CD4-positive, CD25-positive, alpha-beta regulatory T cell (primary cell): ENCODE measurements around the gene CDON. TPM values are rescaled to one million over a fixed set of nuclear protein-coding genes. Genes with fewer than 3 reads are reported as not detected.

Experiments
- ATAC-seq, 2 donors: fragments of 150-1000 bp; cut with Tn5 transposase; one replicate each; pipeline ENCODE4 v1.10.0; 2021; ENCODE audit warnings: low read depth in 2 of 2, moderate number of reproducible peaks in 2 of 2, moderate library complexity in 1 of 2
- DNase-seq, 3 donors: peaks; one replicate each; pipeline versions ENCODE4 v3.0.0 to v3.0.0-alpha.2; 2012 to 2022; ENCODE audit warnings: mixed read lengths in 1 of 3
- H3K27ac ChIP-seq: one replicate; pipeline ENCODE4 v1.7.0; 2013; ENCODE audit warnings: mild to moderate bottlenecking, low read length; ENCODE audit not compliant: insufficient read depth, poor library complexity, severe bottlenecking
- H3K27me3 ChIP-seq: one replicate; pipeline ENCODE4 v1.7.0; 2013; ENCODE audit warnings: low read length; ENCODE audit not compliant: control insufficient read depth, insufficient read depth
- H3K36me3 ChIP-seq: one replicate; pipeline ENCODE4 v1.7.0; 2013; ENCODE audit warnings: mild to moderate bottlenecking, low read length, moderate library complexity; ENCODE audit not compliant: control insufficient read depth, insufficient read depth
- H3K4me1 ChIP-seq: 2 replicates; pipeline ENCODE4 v1.7.0; 2013; ENCODE audit warnings: mild to moderate bottlenecking, low read length; ENCODE audit not compliant: insufficient read depth, control insufficient read depth, poor library complexity, severe bottlenecking
- H3K4me3 ChIP-seq: one replicate; pipeline ENCODE4 v1.7.0; 2013; ENCODE audit warnings: low read depth, mild to moderate bottlenecking, low read length, moderate library complexity
- H3K9me3 ChIP-seq, 2 experiments: 1 replicate in 1 of 2; 2 replicates in 1 of 2; pipeline ENCODE4 v1.7.0; 2013; ENCODE audit warnings: low read length in 2 of 2, mild to moderate bottlenecking in 1 of 2, moderate library complexity in 1 of 2; ENCODE audit not compliant: control insufficient read depth in 2 of 2
- H3K27ac Mint-ChIP-seq, 3 donors: one replicate each; pipeline ENCODE4 v1.8.0; 2020 to 2022; ENCODE audit warnings: mild to moderate bottlenecking in 3 of 3, mixed read lengths in 3 of 3, moderate library complexity in 2 of 3
- H3K27me3 Mint-ChIP-seq: one replicate; pipeline ENCODE4 v1.8.0; 2022; ENCODE audit warnings: mild to moderate bottlenecking, mixed read lengths
- H3K36me3 Mint-ChIP-seq: one replicate; pipeline ENCODE4 v1.8.0; 2020; ENCODE audit warnings: mixed read lengths
- H3K4me1 Mint-ChIP-seq, 4 donors: one replicate each; pipeline ENCODE4 v1.8.0; 2020 to 2022; ENCODE audit warnings: mixed read lengths in 4 of 4, mild to moderate bottlenecking in 1 of 4
- H3K4me3 Mint-ChIP-seq, 4 donors: one replicate each; pipeline ENCODE4 v1.8.0; 2020 to 2022; ENCODE audit warnings: mild to moderate bottlenecking in 4 of 4, mixed read lengths in 4 of 4, moderate library complexity in 3 of 4
- H3K9me3 Mint-ChIP-seq, 7 donors: one replicate each; pipeline ENCODE4 v1.8.0; 2020 to 2022; ENCODE audit warnings: mixed read lengths in 7 of 7, mild to moderate bottlenecking in 3 of 7, moderate library complexity in 2 of 7
- polyA plus RNA-seq, 4 donors: library from polyadenylated mRNA; unstranded; fragments of 300-500 nt; fragmentation: Illumina TruSeq; gene quantifications; one replicate each; pipeline ENCODE4 v1.2.3, GENCODE V29; 2021
- total RNA-seq: library from RNA; stranded (reverse); gene quantifications from one replicate; pipeline ENCODE4 v1.2.3, GENCODE V29; 2022

The CDON gene
- total and polyA plus RNA-seq, 5 donors from 2014 or later = 0.10 to 2.1 (median 0.87) TPM; not detected in 1

DNA sequence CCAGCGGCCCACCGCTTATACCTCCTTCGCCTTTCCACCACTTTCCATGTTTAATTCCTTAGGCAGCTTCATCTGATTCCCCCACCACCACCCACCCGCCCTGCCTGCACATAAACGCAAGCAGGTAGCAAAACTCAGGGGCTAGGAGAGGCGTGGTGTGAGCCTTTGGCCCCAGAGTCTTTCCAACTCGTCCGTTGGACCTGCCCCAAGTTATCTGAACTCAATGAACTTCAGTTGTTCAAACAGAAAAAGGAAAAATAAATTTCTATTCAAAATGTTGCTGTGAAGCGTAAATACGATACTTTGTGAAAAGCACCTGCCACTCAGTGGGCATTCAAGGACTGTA is 814 bp upstream of the CDON start:
- Mint-ChIP-seq H3K9me3 (peaks cover 0 to 9% (median 0%) of the 10 kb centered on the region in 7 donors), H3K4me1 (peaks cover 0 to 27% (median 8%) of the 10 kb centered on the region in 4 donors), H3K27me3 (peaks cover 41% of the 10 kb centered on the region), H3K4me3 (peak overlapping the region; percentile 87 to 91 (median 90)), H3K36me3 (no peaks in the 10 kb centered on the region), H3K27ac (no peak overlapping the region)
- peak overlapping the region; percentile 32 for H3K4me3 ChIP-seq
- no peaks in the 10 kb centered on the region for H3K9me3 ChIP-seq
- H3K4me1 ChIP-seq = peaks cover 7% of the 10 kb centered on the region
- H3K27me3 ChIP-seq = peaks cover 16% of the 10 kb centered on the region
- H3K36me3 ChIP-seq = no peaks in the 10 kb centered on the region
- H3K27ac ChIP-seq = no peak overlapping the region
- ATAC-seq (no peak), DNase-seq (no peak)

DNA sequence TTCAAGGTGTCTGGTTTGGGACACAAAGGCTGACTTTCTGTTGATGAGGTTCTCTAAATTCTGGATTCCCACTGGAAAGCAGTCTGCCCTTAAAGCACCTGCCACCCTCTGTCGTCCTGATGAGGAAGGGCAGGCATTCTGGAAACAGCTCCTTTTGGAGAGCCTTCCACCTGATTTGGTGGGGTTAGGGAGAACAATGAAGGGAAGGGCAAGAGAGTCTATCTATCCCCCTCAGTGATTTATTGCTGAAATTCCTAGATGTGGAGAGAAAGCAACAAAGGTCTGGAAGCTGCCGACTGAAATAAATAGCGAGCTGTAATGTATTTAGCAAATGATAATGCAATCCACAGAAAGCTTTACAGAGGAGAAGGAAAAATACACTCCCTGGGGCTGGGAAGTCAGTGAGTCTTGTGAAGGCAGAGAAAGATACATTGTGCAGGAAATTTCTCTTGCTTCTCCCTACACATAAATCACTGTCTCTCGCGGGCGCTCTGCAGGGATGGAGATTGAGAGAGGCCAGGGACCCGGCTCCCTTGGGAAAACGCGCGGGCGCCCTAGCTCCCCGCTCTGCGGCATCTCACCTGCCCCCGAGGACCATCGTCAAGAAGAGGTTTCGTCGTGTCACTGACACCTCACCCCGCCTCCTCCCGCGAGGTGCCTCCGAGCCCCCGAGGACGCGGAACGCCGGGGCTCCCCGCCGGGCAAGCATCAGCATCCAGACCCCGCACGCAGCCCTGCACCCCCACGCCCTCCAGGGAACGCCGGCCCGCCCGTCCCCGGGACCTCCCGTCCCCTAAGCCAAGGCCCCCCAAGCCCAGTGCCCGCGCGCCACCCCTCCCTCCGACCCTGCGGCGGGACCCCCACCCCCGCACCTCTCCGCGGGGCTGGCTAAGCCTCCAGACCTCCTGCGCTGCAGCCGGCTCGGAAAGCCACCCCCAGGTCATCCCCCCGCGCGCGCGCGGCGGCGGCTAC is 673 bp downstream of the CDON start:
- peak overlapping the region; percentile 87 to 95 (median 92) for H3K4me3 Mint-ChIP-seq
- peaks cover 19% of the 10 kb centered on the region for H3K27me3 ChIP-seq
- H3K4me3 ChIP-seq = peak overlapping the region; percentile 38
- peaks cover 0 to 9% (median 0%) of the 10 kb centered on the region in 7 donors for H3K9me3 Mint-ChIP-seq
- H3K27ac ChIP-seq = peak overlapping the region; percentile 5
- ATAC-seq = no peak
- H3K36me3 Mint-ChIP-seq = no peaks in the 10 kb centered on the region
- peaks cover 0 to 27% (median 8%) of the 10 kb centered on the region in 4 donors for H3K4me1 Mint-ChIP-seq
- no peaks in the 10 kb centered on the region for H3K36me3 ChIP-seq
- H3K27ac Mint-ChIP-seq = peak overlapping the region in 2 of 3 donors; percentile 18 to 20
- H3K4me1 ChIP-seq = peaks cover 7% of the 10 kb centered on the region
- DNase-seq = peak; percentile 4 to 23 (median 10)
- H3K27me3 Mint-ChIP-seq = peaks cover 42% of the 10 kb centered on the region
- H3K9me3 ChIP-seq = no peaks in the 10 kb centered on the region

DNA sequence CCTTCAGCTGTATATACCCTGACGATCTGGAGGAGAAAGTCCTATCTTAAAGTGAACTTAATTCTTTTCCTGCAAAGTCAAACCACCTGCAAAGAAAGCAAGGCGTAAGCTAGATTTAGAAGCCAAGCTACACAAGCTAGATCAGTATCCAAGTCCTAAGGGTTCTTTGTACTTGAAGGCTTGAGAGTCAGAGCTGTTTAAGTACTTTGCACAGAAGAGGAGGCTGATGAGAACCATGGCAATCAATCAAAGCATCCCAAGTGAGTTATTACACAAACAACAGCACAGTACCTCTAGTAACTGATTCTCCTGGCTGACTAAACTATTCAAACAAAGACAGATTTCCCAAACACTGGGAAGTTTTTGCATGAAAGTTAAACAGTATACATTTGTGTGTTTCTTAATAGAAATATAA is 1.9 kb downstream of the CDON start:
- H3K4me1 Mint-ChIP-seq = peaks cover 0 to 27% (median 8%) of the 10 kb centered on the region in 4 donors
- no peak overlapping the region for H3K27ac Mint-ChIP-seq
- no peak for ATAC-seq
- H3K4me1 ChIP-seq = peaks cover 7% of the 10 kb centered on the region
- H3K27me3 Mint-ChIP-seq = peaks cover 49% of the 10 kb centered on the region
- peak overlapping the region; percentile 33 to 95 (median 67) for H3K4me3 Mint-ChIP-seq
- H3K27ac ChIP-seq = no peak overlapping the region
- no peaks in the 10 kb centered on the region for H3K36me3 Mint-ChIP-seq
- peaks cover 19% of the 10 kb centered on the region for H3K27me3 ChIP-seq
- H3K4me3 ChIP-seq = no peak overlapping the region
- DNase-seq = no peak
- H3K36me3 ChIP-seq = no peaks in the 10 kb centered on the region
- H3K9me3 Mint-ChIP-seq = peaks cover 0 to 4% (median 0%) of the 10 kb centered on the region in 7 donors
- H3K9me3 ChIP-seq = no peaks in the 10 kb centered on the region

DNA sequence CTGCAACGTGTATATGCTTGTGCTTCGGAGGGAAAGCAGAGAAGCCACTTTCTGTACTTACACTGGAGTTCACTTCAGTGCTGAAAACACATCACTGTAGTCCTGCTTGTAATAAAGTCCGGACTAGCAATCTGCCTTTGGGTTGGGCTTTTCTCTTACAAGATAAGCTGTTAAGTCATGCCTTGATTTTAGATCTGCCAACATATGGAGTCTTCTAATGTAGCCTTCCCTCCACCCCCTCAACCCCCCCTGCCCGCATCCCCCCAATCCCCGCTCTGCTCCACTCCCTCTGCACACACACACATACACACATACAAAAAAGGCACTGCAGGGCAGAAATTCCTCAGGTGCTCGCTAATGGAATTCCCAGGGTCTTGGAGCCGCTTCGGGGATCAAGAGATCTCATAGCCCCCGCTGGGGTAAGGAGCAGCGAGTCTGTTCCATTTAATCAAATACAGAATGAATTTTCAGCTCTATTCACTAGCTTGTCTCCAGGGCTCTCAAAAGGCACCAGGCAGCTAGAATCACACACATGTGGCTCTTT is 3.4 kb downstream of the CDON start:
- H3K4me3 ChIP-seq = no peak overlapping the region
- H3K36me3 Mint-ChIP-seq = no peaks in the 10 kb centered on the region
- H3K4me1 Mint-ChIP-seq = peaks cover 0 to 23% (median 8%) of the 10 kb centered on the region in 4 donors
- H3K27ac Mint-ChIP-seq = no peak overlapping the region
- peaks cover 19% of the 10 kb centered on the region for H3K27me3 ChIP-seq
- no peaks in the 10 kb centered on the region for H3K9me3 ChIP-seq
- peaks cover 51% of the 10 kb centered on the region for H3K27me3 Mint-ChIP-seq
- ATAC-seq (no peak), DNase-seq (no peak)
- no peaks in the 10 kb centered on the region for H3K36me3 ChIP-seq
- no peak overlapping the region for H3K4me3 Mint-ChIP-seq
- H3K27ac ChIP-seq = no peak overlapping the region
- H3K4me1 ChIP-seq = peaks cover 7% of the 10 kb centered on the region
- peaks cover 0 to 2% (median 0%) of the 10 kb centered on the region in 7 donors for H3K9me3 Mint-ChIP-seq

- H3K36me3 Mint-ChIP-seq = no peaks in the 10 kb centered on the region
Measured at GRCh38 chr11:126058105-126058874, 4.4 kb downstream of the CDON start.

DNA sequence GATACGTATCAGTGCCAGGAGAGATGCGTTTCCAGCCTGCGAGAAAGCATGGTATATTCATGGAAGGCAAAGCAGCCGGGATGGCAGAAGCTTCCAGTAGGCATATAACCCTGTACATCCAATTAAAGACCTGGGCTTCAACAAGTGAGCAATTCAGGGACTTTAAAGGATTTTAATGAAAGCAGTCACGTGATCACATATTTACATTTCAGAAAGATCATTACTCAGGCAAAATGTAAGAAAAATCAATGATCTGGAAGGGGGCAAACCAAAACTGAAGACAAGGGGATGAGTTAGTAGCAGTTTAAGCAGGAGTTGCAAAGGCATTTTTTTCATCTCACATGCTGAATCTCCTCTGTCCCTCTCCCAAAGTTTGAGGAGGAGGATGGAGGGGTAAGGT is 7.8 kb downstream of the CDON start:
- Histone ChIP-seq H3K4me1 (no peaks in the 10 kb centered on the region), H3K27ac (no peak overlapping the region), H3K36me3 (no peaks in the 10 kb centered on the region), H3K27me3 (peaks cover 8% of the 10 kb centered on the region), H3K4me3 (no peak overlapping the region), H3K9me3 (no peaks in the 10 kb centered on the region)
- H3K9me3 Mint-ChIP-seq = no peaks in the 10 kb centered on the region
- H3K36me3 Mint-ChIP-seq = no peaks in the 10 kb centered on the region
- H3K27ac Mint-ChIP-seq = no peak overlapping the region
- ATAC-seq (no peak), DNase-seq (no peak)
- peaks cover 0 to 21% (median 9%) of the 10 kb centered on the region in 4 donors for H3K4me1 Mint-ChIP-seq
- H3K4me3 Mint-ChIP-seq = no peak overlapping the region
- peaks cover 47% of the 10 kb centered on the region for H3K27me3 Mint-ChIP-seq

More at GRCh38 chr11:126058105-126058874, 4.4 kb downstream of the CDON start:
- Histone ChIP-seq H3K36me3 (no peaks in the 10 kb centered on the region), H3K9me3 (no peaks in the 10 kb centered on the region), H3K27me3 (peaks cover 19% of the 10 kb centered on the region), H3K4me1 (peaks cover 7% of the 10 kb centered on the region), H3K27ac (no peak overlapping the region), H3K4me3 (no peak overlapping the region)
- Mint-ChIP-seq H3K27me3 (peaks cover 57% of the 10 kb centered on the region), H3K27ac (no peak overlapping the region), H3K9me3 (peaks cover 0 to 2% (median 0%) of the 10 kb centered on the region in 7 donors), H3K4me1 (peaks cover 0 to 24% (median 7%) of the 10 kb centered on the region in 4 donors), H3K4me3 (no peak overlapping the region)
- DNase-seq (no peak), ATAC-seq (no peak)

DNA sequence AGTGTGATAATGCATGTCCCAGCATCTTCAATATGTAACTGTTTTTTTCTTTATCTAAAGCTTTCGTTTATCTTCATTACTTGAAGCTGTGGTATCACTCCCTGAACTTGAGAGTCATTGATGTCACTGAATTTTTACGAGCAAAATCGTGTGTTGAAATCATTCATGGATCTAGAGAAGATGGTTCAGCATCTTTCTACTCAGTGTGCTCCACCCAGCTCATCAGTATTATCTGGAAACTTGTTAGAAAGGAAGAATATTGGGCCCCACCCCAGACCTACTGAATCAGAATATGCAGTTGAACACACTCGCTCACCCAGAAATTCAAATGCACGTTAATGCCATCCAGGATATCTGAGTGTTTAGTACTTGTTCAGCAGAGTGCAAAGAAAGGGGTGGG is 8.3 kb downstream of the CDON start:
- no peaks in the 10 kb centered on the region for H3K9me3 Mint-ChIP-seq
- H3K4me1 Mint-ChIP-seq = peaks cover 0 to 25% (median 10%) of the 10 kb centered on the region in 4 donors
- H3K27ac Mint-ChIP-seq = no peak overlapping the region
- no peaks in the 10 kb centered on the region for H3K36me3 ChIP-seq
- no peaks in the 10 kb centered on the region for H3K9me3 ChIP-seq
- ATAC-seq (no peak), DNase-seq (no peak)
- peaks cover 48% of the 10 kb centered on the region for H3K27me3 Mint-ChIP-seq
- H3K4me3 ChIP-seq = no peak overlapping the region
- H3K4me3 Mint-ChIP-seq = no peak overlapping the region
- no peaks in the 10 kb centered on the region for H3K36me3 Mint-ChIP-seq
- peaks cover 5% of the 10 kb centered on the region for H3K27me3 ChIP-seq
- H3K27ac ChIP-seq = no peak overlapping the region
- no peaks in the 10 kb centered on the region for H3K4me1 ChIP-seq
